Chondrocyte (in vitro differentiated cells): ENCODE results near the gene HSF2BP. TPM values are rescaled to one million over a fixed set of nuclear protein-coding genes. Genes with fewer than 3 reads are reported as not detected.

Experiments used
- DNase-seq: peaks from one replicate; pipeline ENCODE4 v3.0.0; 2021; ENCODE audit warnings: mixed read lengths, low spot score
- H3K27ac Mint-ChIP-seq: one replicate; pipeline ENCODE4 v1.8.0; 2021; ENCODE audit warnings: mild to moderate bottlenecking, moderate library complexity, mixed read lengths; ENCODE audit not compliant: unreplicated experiment
- H3K27me3 Mint-ChIP-seq: 2 replicates; pipeline ENCODE4 v1.8.0; 2021; ENCODE audit warnings: low read depth, mixed read lengths
- H3K36me3 Mint-ChIP-seq: 2 replicates; pipeline ENCODE4 v1.8.0; 2021; ENCODE audit warnings: low read depth, mixed read lengths
- H3K4me1 Mint-ChIP-seq: 2 replicates; pipeline ENCODE4 v1.8.0; 2021; ENCODE audit warnings: low read depth, mild to moderate bottlenecking, mixed read lengths
- H3K4me3 Mint-ChIP-seq: one replicate; pipeline ENCODE4 v1.8.0; 2021; ENCODE audit warnings: mild to moderate bottlenecking, moderate library complexity, mixed read lengths; ENCODE audit not compliant: unreplicated experiment
- H3K9me3 Mint-ChIP-seq: 2 replicates; pipeline ENCODE4 v1.8.0; 2021; ENCODE audit warnings: low read depth, mixed read lengths
- CTCF ChIP-seq: fragments of 200-600 bp; sonication (generic); IDR thresholded peaks from 2 replicates; pipeline ENCODE4 v1.5.0; 2021; ENCODE audit warnings: antibody characterized with exemption, mild to moderate bottlenecking, moderate library complexity
- total RNA-seq: library from RNA; stranded (reverse); gene quantifications from 3 replicates; pipeline ENCODE4 v1.2.1, GENCODE V29; 2021

The HSF2BP gene
- total RNA-seq, 1 donor from 2014 or later: 3.5 TPM

- H3K36me3 Mint-ChIP-seq: peaks cover 7% of the 10 kb centered on the region
- DNase-seq: no peak
- H3K4me3 Mint-ChIP-seq: no peak overlapping the region
- no peaks in the 10 kb centered on the region for H3K27me3 Mint-ChIP-seq
- H3K4me1 Mint-ChIP-seq: peaks cover 57% of the 10 kb centered on the region
- TF ChIP-seq CTCF: no peak
- H3K27ac Mint-ChIP-seq: peak overlapping the region; percentile 86
- H3K9me3 Mint-ChIP-seq: peaks cover 11% of the 10 kb centered on the region
Measured at GRCh38 chr21:43608225-43608624, 51.1 kb downstream of the HSF2BP start.

GRCh38 chr21:43605320-43606215 is 53.7 kb downstream of the HSF2BP start:
- H3K27ac Mint-ChIP-seq: no peak overlapping the region
- no peaks in the 10 kb centered on the region for H3K27me3 Mint-ChIP-seq
- H3K36me3 Mint-ChIP-seq: peaks cover 7% of the 10 kb centered on the region

GRCh38 chr21:43604505-43605204 is 54.6 kb downstream of the HSF2BP start:
- Mint-ChIP-seq H3K27me3 (no peaks in the 10 kb centered on the region), H3K36me3 (peaks cover 7% of the 10 kb centered on the region), H3K4me3 (no peak overlapping the region), H3K27ac (no peak overlapping the region), H3K9me3 (peaks cover 11% of the 10 kb centered on the region), H3K4me1 (peaks cover 26% of the 10 kb centered on the region)
- DNase-seq: no peak
- TF ChIP-seq CTCF: no peak

More at GRCh38 chr21:43605320-43606215, 53.7 kb downstream of the HSF2BP start:
- Mint-ChIP-seq H3K9me3 (peaks cover 11% of the 10 kb centered on the region), H3K4me3 (no peak overlapping the region), H3K4me1 (peaks cover 35% of the 10 kb centered on the region)
- DNase-seq: no peak
- TF ChIP-seq CTCF: no peak

- Mint-ChIP-seq H3K4me3 (no peak overlapping the region), H3K27me3 (no peaks in the 10 kb centered on the region), H3K36me3 (peaks cover 7% of the 10 kb centered on the region), H3K27ac (no peak overlapping the region), H3K9me3 (peaks cover 11% of the 10 kb centered on the region), H3K4me1 (peaks cover 18% of the 10 kb centered on the region)
- DNase-seq: no peak
- TF ChIP-seq CTCF: no peak
Measured at GRCh38 chr21:43603641-43604504, 55.4 kb downstream of the HSF2BP start.

- TF ChIP-seq CTCF: no peak
- peaks cover 11% of the 10 kb centered on the region for H3K9me3 Mint-ChIP-seq
- H3K4me3 Mint-ChIP-seq: no peak overlapping the region
- DNase-seq: no peak
- no peak overlapping the region for H3K27ac Mint-ChIP-seq
- H3K4me1 Mint-ChIP-seq: peaks cover 12% of the 10 kb centered on the region
- H3K36me3 Mint-ChIP-seq: peaks cover 7% of the 10 kb centered on the region
- H3K27me3 Mint-ChIP-seq: no peaks in the 10 kb centered on the region
Measured at GRCh38 chr21:43603233-43603626, 56.1 kb downstream of the HSF2BP start.
